Measurements from ENCODE around the gene TMEM108.

DNA sequence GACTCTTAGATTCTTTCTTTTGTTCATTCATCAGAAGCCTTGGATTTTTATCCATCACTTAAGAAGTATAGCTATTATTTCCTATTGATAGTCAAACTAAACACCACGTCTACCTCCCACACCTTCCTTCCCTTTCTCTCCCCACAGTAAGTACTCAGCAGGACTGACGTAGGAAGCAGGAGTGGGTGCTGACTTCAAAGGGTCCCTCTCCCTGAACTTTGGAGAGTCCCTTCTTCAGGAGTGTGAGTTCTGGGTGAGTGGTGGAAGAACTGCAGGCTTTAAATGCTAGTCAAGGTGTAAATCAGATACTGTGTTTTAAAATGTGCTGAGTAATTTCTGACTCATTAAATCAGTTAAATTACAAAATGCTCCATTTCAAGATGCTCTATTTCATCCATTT lies 235.2 kb downstream of the TMEM108 start:
- TF ChIP-seq, protein P1, sequence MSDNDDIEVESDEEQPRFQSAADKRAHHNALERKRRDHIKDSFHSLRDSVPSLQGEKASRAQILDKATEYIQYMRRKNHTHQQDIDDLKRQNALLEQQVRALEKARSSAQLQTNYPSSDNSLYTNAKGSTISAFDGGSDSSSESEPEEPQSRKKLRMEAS (IDR thresholded peaks at IDR 0.05; ENCODE audit: low read depth), result no peak
- no peak for TF ChIP-seq NFIC (IDR thresholded peaks at IDR 0.05; ENCODE audit: borderline replicate concordance)
- TF ChIP-seq, protein P2, sequence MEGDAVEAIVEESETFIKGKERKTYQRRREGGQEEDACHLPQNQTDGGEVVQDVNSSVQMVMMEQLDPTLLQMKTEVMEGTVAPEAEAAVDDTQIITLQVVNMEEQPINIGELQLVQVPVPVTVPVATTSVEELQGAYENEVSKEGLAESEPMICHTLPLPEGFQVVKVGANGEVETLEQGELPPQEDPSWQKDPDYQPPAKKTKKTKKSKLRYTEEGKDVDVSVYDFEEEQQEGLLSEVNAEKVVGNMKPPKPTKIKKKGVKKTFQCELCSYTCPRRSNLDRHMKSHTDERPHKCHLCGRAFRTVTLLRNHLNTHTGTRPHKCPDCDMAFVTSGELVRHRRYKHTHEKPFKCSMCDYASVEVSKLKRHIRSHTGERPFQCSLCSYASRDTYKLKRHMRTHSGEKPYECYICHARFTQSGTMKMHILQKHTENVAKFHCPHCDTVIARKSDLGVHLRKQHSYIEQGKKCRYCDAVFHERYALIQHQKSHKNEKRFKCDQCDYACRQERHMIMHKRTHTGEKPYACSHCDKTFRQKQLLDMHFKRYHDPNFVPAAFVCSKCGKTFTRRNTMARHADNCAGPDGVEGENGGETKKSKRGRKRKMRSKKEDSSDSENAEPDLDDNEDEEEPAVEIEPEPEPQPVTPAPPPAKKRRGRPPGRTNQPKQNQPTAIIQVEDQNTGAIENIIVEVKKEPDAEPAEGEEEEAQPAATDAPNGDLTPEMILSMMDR (IDR thresholded peaks at IDR 0.05), result no peak
- no peak for TF ChIP-seq EZH2phosphoT487 (IDR thresholded peaks at IDR 0.05; ENCODE audit: borderline replicate concordance, low read depth)
- TF ChIP-seq RAD21 (IDR thresholded peaks at IDR 0.05; ENCODE audit: low read length), result no peak
- no peak for TF ChIP-seq POLR2AphosphoS5 (IDR thresholded peaks at IDR 0.05; ENCODE audit: low read depth, low read length)
- no peak for TF ChIP-seq MXI1 (IDR thresholded peaks at IDR 0.05; ENCODE audit: low read depth, low read length)
- TF ChIP-seq, protein P3, sequence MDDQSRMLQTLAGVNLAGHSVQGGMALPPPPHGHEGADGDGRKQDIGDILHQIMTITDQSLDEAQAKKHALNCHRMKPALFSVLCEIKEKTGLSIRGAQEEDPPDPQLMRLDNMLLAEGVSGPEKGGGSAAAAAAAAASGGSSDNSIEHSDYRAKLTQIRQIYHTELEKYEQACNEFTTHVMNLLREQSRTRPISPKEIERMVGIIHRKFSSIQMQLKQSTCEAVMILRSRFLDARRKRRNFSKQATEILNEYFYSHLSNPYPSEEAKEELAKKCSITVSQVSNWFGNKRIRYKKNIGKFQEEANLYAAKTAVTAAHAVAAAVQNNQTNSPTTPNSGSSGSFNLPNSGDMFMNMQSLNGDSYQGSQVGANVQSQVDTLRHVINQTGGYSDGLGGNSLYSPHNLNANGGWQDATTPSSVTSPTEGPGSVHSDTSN (IDR thresholded peaks at IDR 0.05), result no peak

Measured in SK-N-SH (cell line).